CD4-positive, alpha-beta T cell treated with Interferon alpha-2 for 1 hour (primary cell): ENCODE measurements around the gene IL19.
A peak's percentile ranks its signal among the peaks of the same experiment; 100 is the strongest.

ENCODE experiments used
- DNase-seq, 2 donors: peaks; one replicate each; pipeline ENCODE4 v3.0.0-alpha.2; 2020 to 2022

The IL19 gene

DNA sequence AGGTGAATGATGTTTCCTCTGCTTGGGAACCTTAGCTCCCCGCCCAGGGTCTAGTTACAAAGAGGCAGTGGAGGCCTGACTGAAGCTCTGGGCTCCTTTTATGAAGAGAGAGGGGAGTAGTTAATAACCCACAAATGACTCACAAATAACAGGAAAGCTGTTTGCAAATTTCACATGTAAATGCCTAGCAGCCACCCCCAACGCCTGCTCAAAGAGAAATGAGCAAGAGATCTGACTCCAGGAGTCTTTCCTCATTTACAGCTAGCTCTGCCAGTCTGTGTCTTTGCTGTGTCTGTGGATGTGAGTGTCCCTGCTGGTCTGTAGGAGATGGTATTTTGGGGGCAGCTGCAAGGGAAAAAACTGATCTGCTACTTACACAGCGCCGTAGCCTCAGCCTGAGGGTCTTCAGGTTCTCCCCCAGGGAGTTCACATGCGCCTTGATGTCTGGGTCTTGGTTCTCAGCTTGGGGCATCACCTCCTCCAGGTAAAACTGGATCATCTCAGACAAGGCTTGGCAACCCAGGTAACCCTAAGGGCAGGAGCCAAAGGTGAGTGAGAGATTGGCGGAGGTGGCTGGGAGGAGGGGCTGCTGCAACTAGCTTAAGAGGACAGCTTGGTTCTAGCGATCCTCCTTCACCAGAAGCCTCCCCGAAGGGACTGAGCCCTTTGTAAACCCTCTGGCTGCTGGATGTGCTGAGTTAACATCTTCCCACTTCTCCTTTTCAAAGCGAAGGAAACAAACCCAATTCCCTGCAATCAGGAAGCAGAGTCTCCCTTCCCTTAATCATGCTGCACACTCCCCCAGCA lies at the start of gene IL19:
Gene IL19, plus strand, starts transcription at position 243 of the 807 bp plus-strand sequence. CDS start 65,890 bp downstream, outside the sequence.
- peak; percentile 16 to 41 for DNase-seq

DNA sequence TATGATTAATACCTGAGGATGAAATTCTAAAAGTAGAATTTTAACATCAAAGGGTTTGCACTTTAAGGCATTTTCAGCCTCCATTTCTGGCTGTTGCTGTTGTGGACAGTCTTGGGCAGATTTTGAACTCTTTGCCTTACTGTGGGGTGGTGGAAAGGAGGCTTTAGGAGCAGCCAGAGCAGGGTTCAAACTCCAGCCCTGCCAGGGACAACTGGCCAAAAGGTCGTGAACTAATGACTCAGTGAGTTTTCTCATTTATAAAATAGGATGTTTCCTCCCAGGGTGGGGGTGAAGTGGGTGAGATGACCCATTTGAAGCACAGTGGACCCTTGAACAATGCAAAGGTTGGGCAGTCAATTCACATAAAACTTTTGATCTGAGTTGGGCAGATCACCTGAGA lies 49.1 kb upstream of the IL19 start:
- no peak for DNase-seq

GRCh38 chr1:206722751-206723461 lies 47.7 kb upstream of the IL19 start:
- DNase-seq = no peak

DNA sequence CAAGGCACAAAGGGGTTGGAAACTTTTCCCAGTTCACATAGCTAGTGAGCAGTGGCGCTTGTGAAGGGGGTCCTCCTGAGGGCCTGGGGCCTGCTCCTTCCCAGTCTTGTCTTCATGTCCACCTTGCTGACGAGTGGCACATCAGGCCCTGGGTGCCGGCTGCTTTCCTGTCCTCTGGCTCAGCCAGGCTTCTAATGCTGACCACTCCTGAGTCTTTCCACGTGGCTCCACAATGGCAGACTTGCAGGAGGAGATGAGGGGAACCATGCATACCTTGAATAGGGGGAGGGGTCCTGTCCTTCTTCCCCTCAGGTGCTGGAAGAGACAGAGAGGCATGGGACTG lies 47.1 kb upstream of the IL19 start:
- DNase-seq = no peak

DNA sequence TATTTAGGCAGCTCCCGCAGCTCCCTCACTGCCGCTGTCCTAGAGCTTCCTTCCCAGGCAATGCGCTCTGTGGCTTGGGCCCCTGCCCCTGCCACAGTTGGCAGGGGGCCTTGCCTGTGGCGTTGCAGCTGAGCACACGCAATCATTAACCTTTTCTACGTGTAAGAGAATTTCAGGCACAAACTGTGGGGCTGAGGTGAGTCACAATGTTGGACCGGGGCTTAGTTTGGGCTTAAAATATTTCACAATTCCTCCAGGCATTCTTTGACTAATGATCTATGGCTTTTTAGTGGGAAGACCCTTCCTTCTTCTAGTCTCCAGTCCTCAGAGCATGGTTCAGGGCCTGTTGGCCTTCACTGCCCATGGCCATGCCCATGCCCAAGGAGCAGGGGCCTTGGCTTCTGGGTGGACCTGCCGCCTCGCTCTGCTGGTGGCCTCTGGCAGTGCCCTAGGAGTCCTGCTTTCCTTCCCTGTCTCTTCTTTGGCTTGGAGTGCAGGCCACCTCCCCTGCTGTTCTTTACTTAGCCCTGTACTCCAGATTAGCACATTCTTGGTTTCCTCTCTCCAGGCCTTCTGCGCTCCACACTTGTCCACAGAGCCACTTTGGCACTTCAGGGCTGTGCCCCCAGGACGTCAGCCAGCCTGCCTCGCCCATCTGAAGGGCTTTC lies 46.6 kb upstream of the IL19 start:
- DNase-seq = no peak

DNA sequence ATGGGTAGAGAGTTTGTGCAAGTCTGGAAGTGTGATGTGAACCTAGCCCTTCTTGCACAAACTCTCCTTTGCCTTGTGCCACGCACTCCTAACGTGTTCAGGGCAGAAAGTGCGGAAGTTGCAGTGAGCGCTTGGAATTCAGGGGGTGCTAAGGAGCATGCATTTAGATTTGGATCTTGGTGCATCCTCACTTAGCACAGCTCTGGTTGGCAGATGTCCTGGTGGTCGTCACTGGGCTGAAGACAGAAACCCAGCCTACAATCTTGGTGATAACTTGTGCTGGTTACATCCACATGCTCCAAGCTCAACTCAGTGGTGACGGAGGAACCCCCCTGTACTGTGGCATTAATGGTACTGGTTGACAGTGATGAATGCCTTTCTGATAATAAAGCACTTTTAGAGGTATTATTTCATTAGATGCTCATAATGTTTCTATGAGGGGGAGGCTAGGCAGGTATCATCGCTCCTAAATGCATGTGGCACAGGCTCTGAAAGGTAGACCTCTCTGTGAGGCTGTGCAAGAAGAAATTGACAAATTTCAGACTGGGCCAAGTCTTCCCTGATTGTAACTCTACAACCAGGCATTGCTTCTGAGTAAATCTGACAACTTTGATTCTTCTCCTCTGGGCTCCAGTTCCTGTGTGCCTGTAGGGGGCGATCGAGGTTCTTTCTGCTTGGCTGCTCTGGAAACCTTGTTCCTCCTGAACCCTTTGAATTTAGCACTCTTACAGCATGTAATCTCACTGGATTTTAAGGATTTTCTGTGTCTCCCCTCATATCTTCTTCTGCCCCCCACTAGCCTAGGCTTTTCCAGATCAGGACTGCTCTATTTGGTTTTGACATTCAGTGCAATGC lies 45.2 kb upstream of the IL19 start:
- peak; percentile 59 to 67 for DNase-seq

GRCh38 chr1:206727981-206728696 lies 42.4 kb upstream of the IL19 start:
- no peak for DNase-seq

DNA sequence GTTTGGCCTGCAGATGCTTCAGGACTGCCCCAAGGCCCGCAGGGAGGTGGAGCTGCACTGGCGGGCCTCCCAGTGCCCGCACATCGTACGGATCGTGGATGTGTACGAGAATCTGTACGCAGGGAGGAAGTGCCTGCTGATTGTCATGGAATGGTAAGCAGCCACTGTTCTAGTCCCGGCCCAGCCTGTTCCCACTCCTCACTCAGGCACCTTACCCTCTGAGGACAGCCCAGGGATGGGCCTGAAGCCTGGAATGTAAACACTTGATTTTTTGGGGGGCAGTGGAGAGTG lies 41.9 kb upstream of the IL19 start:
- no peak for DNase-seq

- no peak for DNase-seq
Measured at GRCh38 chr1:206729050-206729449, 41.5 kb upstream of the IL19 start.

- DNase-seq = no peak
Measured at GRCh38 chr1:206729507-206729906, 41.1 kb upstream of the IL19 start.

DNA sequence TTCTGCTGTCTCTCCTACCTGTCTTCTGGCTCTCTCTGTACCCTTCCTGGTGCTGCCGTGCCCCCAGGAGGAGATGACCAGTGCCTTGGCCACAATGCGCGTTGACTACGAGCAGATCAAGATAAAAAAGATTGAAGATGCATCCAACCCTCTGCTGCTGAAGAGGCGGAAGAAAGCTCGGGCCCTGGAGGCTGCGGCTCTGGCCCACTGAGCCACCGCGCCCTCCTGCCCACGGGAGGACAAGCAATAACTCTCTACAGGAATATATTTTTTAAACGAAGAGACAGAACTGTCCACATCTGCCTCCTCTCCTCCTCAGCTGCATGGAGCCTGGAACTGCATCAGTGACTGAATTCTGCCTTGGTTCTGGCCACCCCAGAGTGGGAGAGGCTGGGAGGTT lies 38.1 kb upstream of the IL19 start:
- no peak for DNase-seq

- DNase-seq = no peak
Measured at GRCh38 chr1:206732992-206733391, 37.6 kb upstream of the IL19 start.

DNA sequence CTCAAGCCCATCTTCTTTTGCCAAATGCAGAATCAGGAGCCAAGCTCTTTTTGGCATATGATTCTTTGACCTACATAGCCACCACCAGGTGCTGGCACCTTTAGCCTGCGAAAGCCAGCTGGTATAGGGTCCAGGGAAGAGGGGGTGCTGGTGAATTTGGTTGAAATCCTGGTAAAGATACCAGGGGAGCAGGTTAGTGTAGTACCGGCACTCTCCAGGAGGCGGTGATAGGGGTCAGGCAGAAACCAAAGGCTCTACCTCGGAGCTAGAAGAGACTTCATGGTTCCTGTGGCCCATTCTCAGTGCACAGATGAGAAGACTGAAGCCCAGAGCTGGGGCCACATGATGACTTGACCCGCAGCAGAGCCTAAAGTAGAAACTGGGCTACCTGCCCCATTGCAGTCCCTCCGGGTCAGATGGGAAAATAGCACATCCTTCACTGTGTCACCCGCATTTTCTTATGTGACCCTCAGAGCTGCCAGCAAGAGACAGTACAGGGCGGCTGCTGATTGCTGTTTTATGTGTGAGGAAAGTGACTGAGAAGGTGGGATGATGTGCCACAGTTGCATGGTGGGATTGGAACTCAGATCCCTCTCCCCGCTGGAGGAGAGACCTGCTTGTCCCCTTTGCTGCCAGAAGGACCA lies 36.0 kb upstream of the IL19 start:
- peak; percentile 70 to 80 for DNase-seq

DNA sequence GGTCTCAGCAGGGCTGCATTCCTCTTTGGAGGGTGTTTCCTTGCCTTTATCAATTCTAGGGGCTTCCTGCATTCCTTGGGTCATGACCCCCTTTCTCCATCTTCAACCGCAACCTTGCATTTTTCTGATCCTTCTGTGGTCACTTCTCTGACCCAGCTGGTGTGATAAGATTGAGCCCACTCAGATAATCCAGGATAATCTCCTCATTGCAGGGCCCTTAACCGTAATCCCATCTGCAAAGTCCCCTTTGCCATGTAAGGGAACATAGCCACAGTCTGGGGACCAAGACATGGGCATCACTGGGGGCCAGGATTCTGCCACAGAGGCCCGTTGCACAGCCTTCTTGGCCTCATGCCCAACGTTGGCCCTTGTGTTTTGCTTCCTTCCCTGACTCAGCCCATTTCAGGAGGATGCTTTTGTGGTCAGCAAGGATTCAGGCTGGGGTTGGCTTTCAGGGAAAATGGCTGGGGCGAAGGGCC lies 35.0 kb upstream of the IL19 start:
- DNase-seq = no peak

DNA sequence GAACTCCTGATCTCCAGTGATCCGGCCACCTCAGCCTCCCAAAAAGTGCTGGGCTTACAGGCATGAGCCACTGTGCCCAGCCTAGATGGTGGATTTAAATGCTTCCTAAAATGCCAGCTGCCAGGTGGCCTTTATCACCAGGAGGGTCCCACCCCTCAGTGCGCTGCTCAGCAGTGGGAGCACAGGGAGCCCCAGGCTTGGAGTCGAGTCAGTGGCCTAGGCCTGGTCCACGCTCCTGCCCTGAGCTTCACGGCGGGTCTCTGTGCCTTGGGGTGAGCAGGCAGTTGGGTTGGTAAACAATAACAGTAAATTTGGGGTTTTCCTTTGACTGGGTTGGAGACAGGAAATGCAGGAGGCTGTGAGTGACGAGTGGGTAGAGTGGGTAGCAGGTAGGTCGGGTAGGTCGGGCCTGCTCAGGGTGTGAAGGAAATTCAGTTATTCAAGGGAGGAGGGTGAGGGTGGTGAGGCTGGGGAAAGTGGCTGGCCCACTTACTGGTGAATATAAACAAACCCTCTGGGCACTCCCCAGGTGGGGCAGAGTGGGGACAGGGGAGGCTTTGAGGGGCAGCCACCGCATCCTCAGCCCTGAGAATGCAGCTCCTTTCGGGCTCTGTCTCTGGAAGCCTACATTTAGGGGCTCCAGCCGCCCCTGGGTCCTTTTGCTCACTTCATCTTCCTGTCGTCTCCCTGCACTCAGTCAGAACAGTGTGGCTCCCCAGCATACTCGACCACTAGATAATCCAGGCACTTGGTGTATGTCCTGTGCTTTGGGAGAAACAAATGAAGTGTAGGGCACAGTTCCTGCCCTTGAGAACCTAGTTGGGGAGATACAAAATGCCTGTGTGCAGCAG lies 33.5 kb upstream of the IL19 start:
- peak; percentile 64 to 76 for DNase-seq

GRCh38 chr1:206737729-206738201 lies 32.8 kb upstream of the IL19 start:
- DNase-seq = no peak

GRCh38 chr1:206738370-206739366 lies 31.9 kb upstream of the IL19 start:
- DNase-seq = no peak

- peak in 1 of 2 donors; percentile 33 for DNase-seq
Measured at GRCh38 chr1:206739411-206740076, 31.0 kb upstream of the IL19 start.
